Skeletal muscle tissue (tissue), 4 donors: Measurements from ENCODE around the gene SPATC1L. TPM values are rescaled to one million over a fixed set of nuclear protein-coding genes. Genes with fewer than 3 reads are reported as not detected.

ENCODE experiments used
- H3K27ac ChIP-seq: one replicate; pipeline ENCODE4 v1.7.0; 2013; ENCODE audit warnings: mild to moderate bottlenecking, low read depth, low read length, inconsistent platforms
- H3K27me3 ChIP-seq, 3 donors: one replicate each; pipeline ENCODE4 v1.7.0; 2013; ENCODE audit warnings: low read length in 3 of 3; ENCODE audit not compliant: control insufficient read depth in 3 of 3, insufficient read depth in 3 of 3
- H3K36me3 ChIP-seq, 3 donors: one replicate each; pipeline ENCODE4 v1.7.0; 2013; ENCODE audit warnings: low read length in 3 of 3; ENCODE audit not compliant: control insufficient read depth in 3 of 3, insufficient read depth in 3 of 3
- H3K4me1 ChIP-seq, 3 donors: one replicate each; pipeline ENCODE4 v1.7.0; 2013; ENCODE audit warnings: low read length in 3 of 3, mild to moderate bottlenecking in 3 of 3; ENCODE audit not compliant: control insufficient read depth in 3 of 3, insufficient read depth in 3 of 3
- H3K4me3 ChIP-seq, 3 donors: one replicate each; pipeline ENCODE4 v1.7.0; 2013; ENCODE audit warnings: low read length in 3 of 3
- H3K9ac ChIP-seq, 3 donors: one replicate each; pipeline ENCODE4 v1.7.0; 2013; ENCODE audit warnings: low read length in 3 of 3, mild to moderate bottlenecking in 3 of 3, moderate library complexity in 2 of 3, low read depth in 1 of 3
- H3K9me3 ChIP-seq, 3 donors: one replicate each; pipeline ENCODE4 v1.7.0; 2013; ENCODE audit warnings: low read length in 3 of 3; ENCODE audit not compliant: control insufficient read depth in 3 of 3
- total RNA-seq: library from RNA; depleted of rRNA; stranded (reverse); fragments of >200 nt; gene quantifications from one replicate; pipeline ENCODE4 v1.2.3, GENCODE V29; 2014
- donor health status: Osteomylitis.

The SPATC1L gene
- total RNA-seq, 1 donor from 2014 or later = 1.6 TPM

GRCh38 chr21:46119144-46119636 is 65.1 kb downstream of the SPATC1L start:
- Histone ChIP-seq H3K9ac (no peak overlapping the region), H3K27ac (no peak overlapping the region), H3K4me3 (no peak overlapping the region), H3K4me1 (no peaks in the 10 kb centered on the region), H3K36me3 (peaks cover 12 to 35% (median 27%) of the 10 kb centered on the region in 3 donors), H3K27me3 (no peaks in the 10 kb centered on the region), H3K9me3 (peaks cover 0 to 5% (median 0%) of the 10 kb centered on the region in 3 donors)

- Histone ChIP-seq H3K9ac (no peak overlapping the region), H3K9me3 (peaks cover 0 to 5% (median 0%) of the 10 kb centered on the region in 3 donors), H3K36me3 (peaks cover 12 to 37% (median 30%) of the 10 kb centered on the region in 3 donors), H3K4me3 (no peak overlapping the region), H3K4me1 (no peaks in the 10 kb centered on the region), H3K27ac (no peak overlapping the region), H3K27me3 (no peaks in the 10 kb centered on the region)
Measured at GRCh38 chr21:46118316-46119143, 65.7 kb downstream of the SPATC1L start.

GRCh38 chr21:46117586-46118315 is 66.5 kb downstream of the SPATC1L start:
- Histone ChIP-seq H3K27me3 (no peaks in the 10 kb centered on the region), H3K27ac (no peak overlapping the region), H3K4me1 (no peaks in the 10 kb centered on the region), H3K9ac (no peak overlapping the region), H3K9me3 (peaks cover 0 to 7% (median 0%) of the 10 kb centered on the region in 3 donors), H3K36me3 (peaks cover 12 to 40% (median 35%) of the 10 kb centered on the region in 3 donors), H3K4me3 (no peak overlapping the region)

- H3K27ac ChIP-seq = no peak overlapping the region
- peaks cover 12 to 38% (median 28%) of the 10 kb centered on the region in 3 donors for H3K36me3 ChIP-seq
Measured at GRCh38 chr21:46116776-46117585, 67.3 kb downstream of the SPATC1L start.

GRCh38 chr21:46116189-46116775 is 68.0 kb downstream of the SPATC1L start:
- H3K27ac ChIP-seq = no peak overlapping the region
- H3K9ac ChIP-seq = no peak overlapping the region
- peaks cover 12 to 35% (median 26%) of the 10 kb centered on the region in 3 donors for H3K36me3 ChIP-seq
- peaks cover 0 to 7% (median 0%) of the 10 kb centered on the region in 3 donors for H3K9me3 ChIP-seq
- no peak overlapping the region for H3K4me3 ChIP-seq
- H3K27me3 ChIP-seq = peaks cover 0 to under 1% (median 0%) of the 10 kb centered on the region in 3 donors
- no peaks in the 10 kb centered on the region for H3K4me1 ChIP-seq

More at GRCh38 chr21:46116776-46117585, 67.3 kb downstream of the SPATC1L start:
- Histone ChIP-seq H3K9me3 (peaks cover 0 to 7% (median 0%) of the 10 kb centered on the region in 3 donors), H3K4me3 (no peak overlapping the region), H3K4me1 (no peaks in the 10 kb centered on the region), H3K9ac (no peak overlapping the region), H3K27me3 (no peaks in the 10 kb centered on the region)

GRCh38 chr21:46115441-46116188 is 68.6 kb downstream of the SPATC1L start:
- H3K4me3 ChIP-seq = no peak overlapping the region
- no peak overlapping the region for H3K27ac ChIP-seq
- peaks cover 0 to 7% (median 0%) of the 10 kb centered on the region in 3 donors for H3K9me3 ChIP-seq
- peaks cover 0 to 2% (median 0%) of the 10 kb centered on the region in 3 donors for H3K4me1 ChIP-seq
- no peak overlapping the region for H3K9ac ChIP-seq
- H3K36me3 ChIP-seq = peaks cover 12 to 32% (median 26%) of the 10 kb centered on the region in 3 donors
- H3K27me3 ChIP-seq = peaks cover 2 to 3% (median 2%) of the 10 kb centered on the region in 3 donors

GRCh38 chr21:46114963-46115362 is 69.3 kb downstream of the SPATC1L start:
- Histone ChIP-seq H3K9ac (no peak overlapping the region), H3K9me3 (peaks cover 0 to 7% (median 0%) of the 10 kb centered on the region in 3 donors), H3K36me3 (peaks cover 12 to 31% (median 26%) of the 10 kb centered on the region in 3 donors), H3K4me1 (peaks cover 0 to 3% (median 0%) of the 10 kb centered on the region in 3 donors), H3K27me3 (peaks cover 3 to 5% (median 5%) of the 10 kb centered on the region in 3 donors), H3K4me3 (no peak overlapping the region), H3K27ac (no peak overlapping the region)

GRCh38 chr21:46113497-46114176 is 70.6 kb downstream of the SPATC1L start:
- Histone ChIP-seq H3K9me3 (peaks cover 0 to 7% (median 0%) of the 10 kb centered on the region in 3 donors), H3K9ac (no peak overlapping the region), H3K4me1 (peaks cover 0 to 6% (median 3%) of the 10 kb centered on the region in 3 donors), H3K36me3 (peaks cover 12 to 26% (median 25%) of the 10 kb centered on the region in 3 donors), H3K27ac (no peak overlapping the region), H3K4me3 (no peak overlapping the region), H3K27me3 (peaks cover 3 to 5% (median 5%) of the 10 kb centered on the region in 3 donors)
